PC-9 (cell line): Measurements from ENCODE around the gene SEC61G.

ENCODE experiments used
- EZH2 ChIP-seq: fragments of 200-600 bp; sonication (generic); IDR thresholded peaks from 2 replicates; pipeline ENCODE4 v1.8.0; 2017; ENCODE audit warnings: antibody characterized with exemption, low read depth
- TF ChIP-seq, protein P1 (sequence below): fragments of 200-600 bp; sonication (generic); conservative IDR thresholded peaks from 2 replicates; pipeline ENCODE4 v1.6.1; 2017; ENCODE audit warnings: mixed run types, antibody characterized with exemption, mild to moderate bottlenecking, moderate library complexity

DNA sequence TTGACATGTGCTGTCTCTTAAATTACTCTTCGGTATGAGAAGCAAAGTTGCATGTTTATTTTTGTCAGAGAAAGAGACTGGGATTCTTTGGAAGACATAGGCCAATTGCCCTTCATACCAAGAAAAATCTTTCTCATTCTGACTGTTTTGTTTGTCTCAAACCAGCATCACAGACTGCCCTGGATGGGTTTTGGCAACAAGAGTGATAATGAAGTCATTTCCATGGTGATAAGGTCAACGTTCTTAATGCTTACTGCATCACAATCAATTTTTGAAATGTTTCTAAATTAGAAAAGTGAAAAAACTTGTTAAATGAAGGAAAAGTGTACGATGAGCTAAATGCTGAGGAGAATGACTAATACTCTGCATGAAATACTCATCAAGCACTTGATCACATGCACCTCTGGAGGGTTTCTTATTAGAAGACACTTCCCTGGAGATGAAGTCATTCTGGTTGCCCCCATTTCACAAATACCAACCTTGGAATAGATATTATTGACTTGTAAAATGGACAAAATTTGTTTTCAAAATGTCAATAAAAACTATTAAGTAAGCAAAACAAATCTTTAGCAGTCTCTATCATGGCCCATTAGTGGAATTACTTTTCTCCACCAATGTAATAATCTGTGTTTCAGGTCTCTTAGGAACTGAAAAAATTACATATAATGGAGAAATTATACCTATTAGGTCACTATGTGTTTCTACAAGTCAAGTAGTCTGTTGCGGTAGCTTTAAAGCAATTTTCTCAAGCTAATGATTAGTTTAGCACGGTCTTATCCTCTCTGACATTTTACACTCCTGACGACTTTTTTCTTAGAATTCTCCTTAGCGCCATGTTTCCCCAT, 19.9 kb upstream of the SEC61G start:
- TF ChIP-seq, protein P1, sequence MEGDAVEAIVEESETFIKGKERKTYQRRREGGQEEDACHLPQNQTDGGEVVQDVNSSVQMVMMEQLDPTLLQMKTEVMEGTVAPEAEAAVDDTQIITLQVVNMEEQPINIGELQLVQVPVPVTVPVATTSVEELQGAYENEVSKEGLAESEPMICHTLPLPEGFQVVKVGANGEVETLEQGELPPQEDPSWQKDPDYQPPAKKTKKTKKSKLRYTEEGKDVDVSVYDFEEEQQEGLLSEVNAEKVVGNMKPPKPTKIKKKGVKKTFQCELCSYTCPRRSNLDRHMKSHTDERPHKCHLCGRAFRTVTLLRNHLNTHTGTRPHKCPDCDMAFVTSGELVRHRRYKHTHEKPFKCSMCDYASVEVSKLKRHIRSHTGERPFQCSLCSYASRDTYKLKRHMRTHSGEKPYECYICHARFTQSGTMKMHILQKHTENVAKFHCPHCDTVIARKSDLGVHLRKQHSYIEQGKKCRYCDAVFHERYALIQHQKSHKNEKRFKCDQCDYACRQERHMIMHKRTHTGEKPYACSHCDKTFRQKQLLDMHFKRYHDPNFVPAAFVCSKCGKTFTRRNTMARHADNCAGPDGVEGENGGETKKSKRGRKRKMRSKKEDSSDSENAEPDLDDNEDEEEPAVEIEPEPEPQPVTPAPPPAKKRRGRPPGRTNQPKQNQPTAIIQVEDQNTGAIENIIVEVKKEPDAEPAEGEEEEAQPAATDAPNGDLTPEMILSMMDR: no peak
- no peak for TF ChIP-seq EZH2
